CD4-positive, alpha-beta T cell treated with Interferon gamma for 1 hour (primary cell): Measurements from ENCODE around the gene PFN3.

Source experiments
- DNase-seq: peaks from one replicate; pipeline ENCODE4 v3.0.0-alpha.2; 2020

Gene PFN3

GRCh38 chr5:177437623-177438022 lies 37.2 kb upstream of the PFN3 start:
- no peak for DNase-seq

GRCh38 chr5:177435847-177436536 lies 35.5 kb upstream of the PFN3 start:
- DNase-seq = no peak

- DNase-seq = no peak
Observed at GRCh38 chr5:177434942-177435738, 34.7 kb upstream of the PFN3 start.

- DNase-seq = no peak
Observed at GRCh38 chr5:177434437-177434836, 34.0 kb upstream of the PFN3 start.

- no peak for DNase-seq
Observed at GRCh38 chr5:177433658-177434217, 33.3 kb upstream of the PFN3 start.

GRCh38 chr5:177432839-177433657 lies 32.6 kb upstream of the PFN3 start:
- no peak for DNase-seq

- no peak for DNase-seq
Observed at GRCh38 chr5:177432143-177432838, 31.8 kb upstream of the PFN3 start.

GRCh38 chr5:177431317-177432142 lies 31.1 kb upstream of the PFN3 start:
- DNase-seq = peak; percentile 85

- no peak for DNase-seq
Observed at GRCh38 chr5:177430972-177431316, 30.5 kb upstream of the PFN3 start.

GRCh38 chr5:177430140-177430951 lies 29.9 kb upstream of the PFN3 start:
- no peak for DNase-seq

- peak; percentile 90 for DNase-seq
Observed at GRCh38 chr5:177429248-177430040, 29.0 kb upstream of the PFN3 start.

- DNase-seq = no peak
Observed at GRCh38 chr5:177428574-177429217, 28.2 kb upstream of the PFN3 start.

- DNase-seq = peak; percentile 32
Observed at GRCh38 chr5:177427919-177428573, 27.6 kb upstream of the PFN3 start.

GRCh38 chr5:177427211-177427822 lies 26.9 kb upstream of the PFN3 start:
- DNase-seq = no peak

GRCh38 chr5:177426566-177427210 lies 26.2 kb upstream of the PFN3 start, which contains the start of gene GRK6:
TSS of gene GRK6 (plus strand) at chr5:177426676. CDS start at chr5:177426846, 170 bp downstream.
- peak; percentile 76 for DNase-seq

- DNase-seq = peak; percentile 100
Observed at GRCh38 chr5:177425801-177426565, 25.5 kb upstream of the PFN3 start.
